NCI-H2227 (cell line): Measurements from ENCODE around the gene C2CD2.
"Not testable (repeated sequence)": the region's sequence is repeated elsewhere in the genome, so short reads cannot be mapped to it uniquely, and the experiment has no call there.

Source experiments
- DNase-seq: peaks from one replicate; lab custom pipeline; 2025; ENCODE audit not compliant: unreplicated experiment; lab: John Stamatoyannopoulos, UW

Gene C2CD2

GRCh38 chr21:41953831-41954653 is at the start of gene C2CD2:
Gene C2CD2 (minus strand): TSS chr21:41954018. CDS start chr21:41953648, 370 bp downstream.
- peak; percentile 88 for DNase-seq

- no peak for DNase-seq
Observed at GRCh38 chr21:42003051-42003461, 49.2 kb upstream of the C2CD2 start.

- DNase-seq: no peak
Observed at GRCh38 chr21:42002421-42002958, 48.7 kb upstream of the C2CD2 start.

GRCh38 chr21:42001781-42002180 is 48.0 kb upstream of the C2CD2 start:
- DNase-seq: no peak

GRCh38 chr21:42000908-42001307 is 47.1 kb upstream of the C2CD2 start:
- DNase-seq: no peak

GRCh38 chr21:41997657-41998056 is 43.8 kb upstream of the C2CD2 start:
- DNase-seq: no peak

GRCh38 chr21:41995577-41995976 is 41.8 kb upstream of the C2CD2 start:
- no peak for DNase-seq

GRCh38 chr21:41994613-41995012 is 40.8 kb upstream of the C2CD2 start:
- not testable (repeated sequence) for DNase-seq

- no peak for DNase-seq
Observed at GRCh38 chr21:41993744-41994143, 39.9 kb upstream of the C2CD2 start.

GRCh38 chr21:41992576-41992975 is 38.8 kb upstream of the C2CD2 start:
- no peak for DNase-seq

GRCh38 chr21:41991659-41992058 is 37.8 kb upstream of the C2CD2 start:
- DNase-seq: no peak

GRCh38 chr21:41989698-41990097 is 35.9 kb upstream of the C2CD2 start:
- no peak for DNase-seq

GRCh38 chr21:41987310-41987709 is 33.5 kb upstream of the C2CD2 start:
- no peak for DNase-seq

GRCh38 chr21:41985662-41986416 is 32.0 kb upstream of the C2CD2 start:
- DNase-seq: no peak

GRCh38 chr21:41983229-41983628 is 29.4 kb upstream of the C2CD2 start:
- no peak for DNase-seq

GRCh38 chr21:41980561-41980960 is 26.7 kb upstream of the C2CD2 start:
- no peak for DNase-seq

- no peak for DNase-seq
Observed at GRCh38 chr21:41979751-41980369, 26.0 kb upstream of the C2CD2 start.

- DNase-seq: no peak
Observed at GRCh38 chr21:41979335-41979734, 25.5 kb upstream of the C2CD2 start.

GRCh38 chr21:41977034-41977950 is 23.5 kb upstream of the C2CD2 start:
- DNase-seq: no peak

- DNase-seq: no peak
Observed at GRCh38 chr21:41976611-41977010, 22.8 kb upstream of the C2CD2 start.
